Fibroblast of pulmonary artery (primary cell): ENCODE results near the gene KPRP.
A peak's percentile ranks its signal among the peaks of the same experiment; 100 is the strongest.

Experiments
- DNase-seq: peaks from one replicate; pipeline ENCODE4 v3.0.0-alpha.2; 2010; ENCODE audit warnings: low read depth
- H3K4me3 ChIP-seq: replicated peaks from 2 replicates; pipeline ENCODE4 v1.5.1; 2011; ENCODE audit warnings: low read depth, mild to moderate bottlenecking, control low read depth, low read length, moderate library complexity
- CTCF ChIP-seq: IDR thresholded peaks from 2 replicates; pipeline ENCODE4 v1.5.1; 2011; ENCODE audit warnings: mild to moderate bottlenecking, control low read depth, low read length, inconsistent platforms; ENCODE audit errors: missing control alignments

The KPRP gene

GRCh38 chr1:152741656-152742055, 16.2 kb upstream of the KPRP start:
- no peak for DNase-seq
- no peak overlapping the region for H3K4me3 ChIP-seq
- no peak for TF ChIP-seq CTCF

GRCh38 chr1:152743371-152744145, 14.3 kb upstream of the KPRP start:
- H3K4me3 ChIP-seq, result no peak overlapping the region
- TF ChIP-seq CTCF, result no peak
- DNase-seq, result no peak

- no peak for TF ChIP-seq CTCF
- DNase-seq, result no peak
- no peak overlapping the region for H3K4me3 ChIP-seq
Measured at GRCh38 chr1:152745289-152745704, 12.5 kb upstream of the KPRP start.

- TF ChIP-seq CTCF, result no peak
- H3K4me3 ChIP-seq, result no peak overlapping the region
- no peak for DNase-seq
Measured at GRCh38 chr1:152745765-152746444, 11.9 kb upstream of the KPRP start.

GRCh38 chr1:152747831-152748230, 10.0 kb upstream of the KPRP start:
- no peak for DNase-seq
- no peak for TF ChIP-seq CTCF
- no peak overlapping the region for H3K4me3 ChIP-seq

- DNase-seq, result peak; percentile 0
- TF ChIP-seq CTCF, result no peak
Measured at GRCh38 chr1:152752225-152752624, 5.6 kb upstream of the KPRP start.

More at GRCh38 chr1:152752225-152752624, 5.6 kb upstream of the KPRP start:
- no peak overlapping the region for H3K4me3 ChIP-seq
